Glomerular visceral epithelial cell (primary cell): Measurements from ENCODE around the gene SEC14L5.
A peak's percentile ranks its signal among the peaks of the same experiment; 100 is the strongest.

ENCODE experiments used
- DNase-seq: peaks from one replicate; pipeline ENCODE4 v3.0.0-alpha.2; 2016; ENCODE audit errors: extremely low spot score

SEC14L5 gene

GRCh38 chr16:4957720-4958509 lies at the start of gene SEC14L5:
Gene SEC14L5 (plus strand): TSS chr16:4958330. CDS start chr16:4959324, 994 bp downstream.
- DNase-seq = peak; percentile 98

GRCh38 chr16:4908854-4909401 lies 49.2 kb upstream of the SEC14L5 start:
- no peak for DNase-seq

GRCh38 chr16:4909825-4910224 lies 48.3 kb upstream of the SEC14L5 start:
- DNase-seq = no peak

- DNase-seq = no peak
Measured at GRCh38 chr16:4910828-4911227, 47.3 kb upstream of the SEC14L5 start.

- no peak for DNase-seq
Measured at GRCh38 chr16:4911970-4912386, 46.2 kb upstream of the SEC14L5 start.

GRCh38 chr16:4913130-4913773 lies 44.9 kb upstream of the SEC14L5 start:
- DNase-seq = no peak

GRCh38 chr16:4913774-4914525 lies 44.2 kb upstream of the SEC14L5 start:
- no peak for DNase-seq

GRCh38 chr16:4914528-4915225 lies 43.5 kb upstream of the SEC14L5 start:
- DNase-seq = no peak

- peak; percentile 81 for DNase-seq
Measured at GRCh38 chr16:4915226-4915761, 42.8 kb upstream of the SEC14L5 start.

GRCh38 chr16:4917117-4917516 lies 41.0 kb upstream of the SEC14L5 start:
- no peak for DNase-seq

- DNase-seq = no peak
Measured at GRCh38 chr16:4918781-4919251, 39.3 kb upstream of the SEC14L5 start.

- DNase-seq = no peak
Measured at GRCh38 chr16:4920826-4921225, 37.3 kb upstream of the SEC14L5 start.

GRCh38 chr16:4922721-4923342 lies 35.3 kb upstream of the SEC14L5 start:
- no peak for DNase-seq

- DNase-seq = no peak
Measured at GRCh38 chr16:4923853-4924252, 34.3 kb upstream of the SEC14L5 start.

- no peak for DNase-seq
Measured at GRCh38 chr16:4924593-4925292, 33.4 kb upstream of the SEC14L5 start.

GRCh38 chr16:4925293-4925607 lies 32.9 kb upstream of the SEC14L5 start:
- DNase-seq = no peak

- DNase-seq = no peak
Measured at GRCh38 chr16:4925791-4926190, 32.3 kb upstream of the SEC14L5 start.

GRCh38 chr16:4926928-4927327 lies 31.2 kb upstream of the SEC14L5 start:
- no peak for DNase-seq

GRCh38 chr16:4927661-4928060 lies 30.5 kb upstream of the SEC14L5 start:
- DNase-seq = no peak

- no peak for DNase-seq
Measured at GRCh38 chr16:4928227-4928626, 29.9 kb upstream of the SEC14L5 start.
